Trophoblast cell (in vitro differentiated cells and primary cell): ENCODE data around the gene CT47B1.
"Not testable (repeated sequence)": the region's sequence is repeated elsewhere in the genome, so short reads cannot be mapped to it uniquely, and the experiment has no call there.

Experiments used
- DNase-seq, 2 donors: peaks; one replicate each; pipeline ENCODE4 v3.0.0-alpha.2; 2016
- H2AFZ ChIP-seq: 2 replicates; pipeline ENCODE4 v1.6.1; 2013; ENCODE audit warnings: low read length, moderate library complexity, mild to moderate bottlenecking; ENCODE audit not compliant: insufficient read depth, poor library complexity
- H2AK5ac ChIP-seq: 2 replicates; pipeline ENCODE4 v1.6.1; 2013; ENCODE audit warnings: mild to moderate bottlenecking, low read length
- H2BK120ac ChIP-seq: 2 replicates; pipeline ENCODE4 v1.6.1; 2013; ENCODE audit warnings: low read length, mild to moderate bottlenecking, moderate library complexity; ENCODE audit not compliant: insufficient read depth, poor library complexity
- H2BK12ac ChIP-seq: 2 replicates; pipeline ENCODE4 v1.6.1; 2013; ENCODE audit warnings: mild to moderate bottlenecking, low read length, moderate library complexity
- H2BK5ac ChIP-seq: 2 replicates; pipeline ENCODE4 v1.6.1; 2013; ENCODE audit warnings: low read length, low read depth, moderate library complexity, mild to moderate bottlenecking; ENCODE audit not compliant: poor library complexity
- H3K14ac ChIP-seq: 2 replicates; pipeline ENCODE4 v1.6.1; 2013; ENCODE audit warnings: mild to moderate bottlenecking, low read length
- H3K18ac ChIP-seq: 2 replicates; pipeline ENCODE4 v1.6.1; 2013; ENCODE audit warnings: mild to moderate bottlenecking, low read length
- H3K23ac ChIP-seq: 2 replicates; pipeline ENCODE4 v1.6.1; 2013; ENCODE audit warnings: low read length
- H3K27ac ChIP-seq: 2 replicates; pipeline ENCODE4 v1.5.1; 2013; ENCODE audit warnings: low read depth, mild to moderate bottlenecking, inconsistent platforms, low read length, moderate library complexity
- H3K27me3 ChIP-seq: 2 replicates; pipeline ENCODE4 v1.6.1; 2013; ENCODE audit warnings: inconsistent platforms, mild to moderate bottlenecking, low read length, moderate library complexity; ENCODE audit not compliant: insufficient read depth
- H3K36me3 ChIP-seq, 2 experiments: 1 replicate in 1 of 2; 2 replicates in 1 of 2; pipeline ENCODE4 v1.6.1; 2013; ENCODE audit warnings: low read length in 2 of 2, mild to moderate bottlenecking in 2 of 2, moderate library complexity in 1 of 2; ENCODE audit not compliant: insufficient read depth in 2 of 2, control insufficient read depth in 1 of 2
- H3K4ac ChIP-seq: 2 replicates; pipeline ENCODE4 v1.6.1; 2013; ENCODE audit warnings: low read depth, mild to moderate bottlenecking, low read length, moderate library complexity
- H3K4me1 ChIP-seq, 2 experiments: 1 replicate in 1 of 2; 2 replicates in 1 of 2; pipeline ENCODE4 v1.6.1; 2013; ENCODE audit warnings: low read length in 2 of 2, mild to moderate bottlenecking in 2 of 2, moderate library complexity in 1 of 2; ENCODE audit not compliant: insufficient read depth in 2 of 2, control insufficient read depth in 1 of 2
- H3K4me2 ChIP-seq: 2 replicates; pipeline ENCODE4 v1.6.1; 2013; ENCODE audit warnings: inconsistent platforms, mild to moderate bottlenecking, low read length, moderate library complexity
- H3K4me3 ChIP-seq: 2 replicates; pipeline ENCODE4 v1.5.1; 2013; ENCODE audit warnings: mild to moderate bottlenecking, low read depth, low read length, inconsistent platforms
- H3K79me1 ChIP-seq: one replicate; pipeline ENCODE4 v1.6.1; 2013; ENCODE audit warnings: low read length
- H3K79me2 ChIP-seq: 2 replicates; pipeline ENCODE4 v1.6.1; 2013; ENCODE audit warnings: low read length, mild to moderate bottlenecking; ENCODE audit not compliant: control insufficient read depth, insufficient read depth, poor library complexity
- H3K9ac ChIP-seq: 2 replicates; pipeline ENCODE4 v1.6.1; 2013; ENCODE audit warnings: mild to moderate bottlenecking, low read length
- H3K9me3 ChIP-seq: 2 replicates; pipeline ENCODE4 v1.6.1; 2013; ENCODE audit warnings: low read depth, mild to moderate bottlenecking, control low read depth, inconsistent platforms, low read length; ENCODE audit not compliant: insufficient read depth
- H4K12ac ChIP-seq: 2 replicates; pipeline ENCODE4 v1.6.1; 2013; ENCODE audit warnings: low read depth, mild to moderate bottlenecking, low read length, moderate library complexity
- H4K8ac ChIP-seq: 2 replicates; pipeline ENCODE4 v1.6.1; 2013; ENCODE audit warnings: low read depth, mild to moderate bottlenecking, low read length, moderate library complexity
- H4K91ac ChIP-seq: one replicate; pipeline ENCODE4 v1.6.1; 2013; ENCODE audit warnings: low read depth, mild to moderate bottlenecking, low read length, moderate library complexity
- WGBS: extraction: QIAGEN DNeasy Blood & Tissue Kit; methylation state at CpG from one replicate; pipeline ENCODE4 v1.1.7; 2013; ENCODE audit warnings: missing lambda C conversion rate; ENCODE audit not compliant: insufficient read length, insufficient coverage; ENCODE audit errors: extremely low coverage; 5-methylcytosine and 5-hydroxymethylcytosine counted together

The CT47B1 gene

GRCh38 chrX:120839491-120839890, 36.2 kb downstream of the CT47B1 start:
- Histone ChIP-seq H3K79me1 (no peaks in the 10 kb centered on the region), H3K4me3 (no peak overlapping the region), H3K79me2 (no peaks in the 10 kb centered on the region), H4K8ac (no peak overlapping the region), H3K36me3 (no peaks in the 10 kb centered on the region), H2BK12ac (no peak overlapping the region), H4K91ac (no peak overlapping the region), H3K9ac (no peak overlapping the region), H3K18ac (no peak overlapping the region), H3K4ac (no peak overlapping the region), H3K9me3 (no peaks in the 10 kb centered on the region), H2AK5ac (no peak overlapping the region), H3K4me2 (no peak overlapping the region), H2BK120ac (no peak overlapping the region), H3K4me1 (no peaks in the 10 kb centered on the region), H3K27ac (no peak overlapping the region), H4K12ac (no peak overlapping the region), H2BK5ac (no peak overlapping the region), H2AFZ (no peak overlapping the region), H3K27me3 (no peaks in the 10 kb centered on the region), H3K14ac (no peak overlapping the region), H3K23ac (no peak overlapping the region)
- DNase-seq = no peak

- H4K91ac ChIP-seq, H3K4ac ChIP-seq, H3K4me3 ChIP-seq, H4K8ac ChIP-seq, H2AFZ ChIP-seq, H2BK12ac ChIP-seq, H2BK120ac ChIP-seq, H3K23ac ChIP-seq, H3K27ac ChIP-seq, H3K14ac ChIP-seq, H4K12ac ChIP-seq, H3K27me3 ChIP-seq, H3K9me3 ChIP-seq, H2BK5ac ChIP-seq, H3K18ac ChIP-seq, H3K79me1 ChIP-seq, H3K9ac ChIP-seq, H3K36me3 ChIP-seq, DNase-seq, H2AK5ac ChIP-seq, H3K4me2 ChIP-seq, H3K79me2 ChIP-seq, H3K4me1 ChIP-seq: not testable (repeated sequence)
- WGBS = no CpG with 5 or more reads among the region's 1 CpG
Measured at GRCh38 chrX:120827213-120827612, 48.5 kb downstream of the CT47B1 start.

- no CpG with 5 or more reads among the region's 2 CpGs for WGBS
- Histone ChIP-seq H2BK12ac (no peak overlapping the region), H3K36me3 (no peaks in the 10 kb centered on the region), H3K79me1 (no peaks in the 10 kb centered on the region), H3K4me3 (no peak overlapping the region), H3K79me2 (no peaks in the 10 kb centered on the region), H2BK5ac (no peak overlapping the region), H2AFZ (no peak overlapping the region), H4K8ac (no peak overlapping the region), H2AK5ac (no peak overlapping the region), H3K23ac (no peak overlapping the region), H3K4ac (no peak overlapping the region), H3K27ac (no peak overlapping the region), H3K18ac (no peak overlapping the region), H4K12ac (no peak overlapping the region), H3K9ac (no peak overlapping the region), H3K9me3 (no peaks in the 10 kb centered on the region), H3K4me1 (no peaks in the 10 kb centered on the region), H3K4me2 (no peak overlapping the region), H2BK120ac (no peak overlapping the region), H3K27me3 (no peaks in the 10 kb centered on the region), H3K14ac (no peak overlapping the region), H4K91ac (no peak overlapping the region)
- no peak for DNase-seq
Measured at GRCh38 chrX:120825146-120825545, 50.5 kb downstream of the CT47B1 start.

- H3K23ac ChIP-seq = no peak overlapping the region
- no peak overlapping the region for H3K4me3 ChIP-seq
- no peak overlapping the region for H2BK5ac ChIP-seq
- no peak overlapping the region for H3K18ac ChIP-seq
- H3K14ac ChIP-seq = no peak overlapping the region
- H3K79me2 ChIP-seq = no peaks in the 10 kb centered on the region
- no peak overlapping the region for H4K8ac ChIP-seq
- no peak overlapping the region for H3K27ac ChIP-seq
- no peaks in the 10 kb centered on the region for H3K27me3 ChIP-seq
- no CpG with 5 or more reads among the region's 1 CpG for WGBS
- no peaks in the 10 kb centered on the region for H3K9me3 ChIP-seq
- H2AFZ ChIP-seq = no peak overlapping the region
- no peak overlapping the region for H4K12ac ChIP-seq
- no peaks in the 10 kb centered on the region for H3K4me1 ChIP-seq
- no peaks in the 10 kb centered on the region for H3K79me1 ChIP-seq
- H3K9ac ChIP-seq = no peak overlapping the region
- H2AK5ac ChIP-seq = no peak overlapping the region
- H2BK120ac ChIP-seq = no peak overlapping the region
- H3K36me3 ChIP-seq = no peaks in the 10 kb centered on the region
- H3K4me2 ChIP-seq = no peak overlapping the region
- H3K4ac ChIP-seq = no peak overlapping the region
- no peak overlapping the region for H2BK12ac ChIP-seq
- H4K91ac ChIP-seq = no peak overlapping the region
- peak in 1 of 2 donors; percentile 33 for DNase-seq
Measured at GRCh38 chrX:120824021-120824420, 51.6 kb downstream of the CT47B1 start.

- DNase-seq = no peak
- H2AK5ac ChIP-seq = no peak overlapping the region
- no peak overlapping the region for H3K4me3 ChIP-seq
- H3K9ac ChIP-seq = no peak overlapping the region
- no peaks in the 10 kb centered on the region for H3K9me3 ChIP-seq
- no peaks in the 10 kb centered on the region for H3K27me3 ChIP-seq
- H3K4ac ChIP-seq = no peak overlapping the region
- no peak overlapping the region for H2BK120ac ChIP-seq
- H3K79me2 ChIP-seq = no peaks in the 10 kb centered on the region
- no peaks in the 10 kb centered on the region for H3K79me1 ChIP-seq
- no peak overlapping the region for H3K4me2 ChIP-seq
- H4K12ac ChIP-seq = no peak overlapping the region
- H3K4me1 ChIP-seq = no peaks in the 10 kb centered on the region
- no peaks in the 10 kb centered on the region for H3K36me3 ChIP-seq
- no peak overlapping the region for H3K14ac ChIP-seq
- no peak overlapping the region for H3K18ac ChIP-seq
- no peak overlapping the region for H3K27ac ChIP-seq
- no peak overlapping the region for H3K23ac ChIP-seq
- H4K91ac ChIP-seq = no peak overlapping the region
- H2BK5ac ChIP-seq = no peak overlapping the region
- no peak overlapping the region for H2BK12ac ChIP-seq
- H4K8ac ChIP-seq = no peak overlapping the region
- no peak overlapping the region for H2AFZ ChIP-seq
Measured at GRCh38 chrX:120823556-120823955, 52.1 kb downstream of the CT47B1 start.
